ENCODE data around the gene APOBEC4. TPM values are rescaled to one million over a fixed set of nuclear protein-coding genes. Genes with fewer than 3 reads are reported as not detected.

The APOBEC4 gene
- total and polyA plus RNA-seq, 2 of the 13 experiments (the other 11 are each of a cell fraction or from before 2014, with no cell fraction given): not detected

- TF ChIP-seq, protein P1, sequence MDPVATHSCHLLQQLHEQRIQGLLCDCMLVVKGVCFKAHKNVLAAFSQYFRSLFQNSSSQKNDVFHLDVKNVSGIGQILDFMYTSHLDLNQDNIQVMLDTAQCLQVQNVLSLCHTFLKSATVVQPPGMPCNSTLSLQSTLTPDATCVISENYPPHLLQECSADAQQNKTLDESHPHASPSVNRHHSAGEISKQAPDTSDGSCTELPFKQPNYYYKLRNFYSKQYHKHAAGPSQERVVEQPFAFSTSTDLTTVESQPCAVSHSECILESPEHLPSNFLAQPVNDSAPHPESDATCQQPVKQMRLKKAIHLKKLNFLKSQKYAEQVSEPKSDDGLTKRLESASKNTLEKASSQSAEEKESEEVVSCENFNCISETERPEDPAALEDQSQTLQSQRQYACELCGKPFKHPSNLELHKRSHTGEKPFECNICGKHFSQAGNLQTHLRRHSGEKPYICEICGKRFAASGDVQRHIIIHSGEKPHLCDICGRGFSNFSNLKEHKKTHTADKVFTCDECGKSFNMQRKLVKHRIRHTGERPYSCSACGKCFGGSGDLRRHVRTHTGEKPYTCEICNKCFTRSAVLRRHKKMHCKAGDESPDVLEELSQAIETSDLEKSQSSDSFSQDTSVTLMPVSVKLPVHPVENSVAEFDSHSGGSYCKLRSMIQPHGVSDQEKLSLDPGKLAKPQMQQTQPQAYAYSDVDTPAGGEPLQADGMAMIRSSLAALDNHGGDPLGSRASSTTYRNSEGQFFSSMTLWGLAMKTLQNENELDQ (CRISPR knock-in tag; IDR thresholded peaks at IDR 0.05; ENCODE audit: borderline replicate concordance): no peak
- no peak for TF ChIP-seq FOXM1 (CRISPR knock-in tag; IDR thresholded peaks at IDR 0.05)
- TF ChIP-seq EEA1 (CRISPR knock-in tag; IDR thresholded peaks at IDR 0.05; ENCODE audit: borderline replicate concordance): no peak
- TF ChIP-seq ZNF44 (CRISPR knock-in tag; IDR thresholded peaks at IDR 0.05): no peak
- peak; percentile 98 for TF ChIP-seq GFI1 (CRISPR knock-in tag; IDR thresholded peaks at IDR 0.05; ENCODE audit: borderline replicate concordance)
- TF ChIP-seq MYC (CRISPR knock-in tag; IDR thresholded peaks at IDR 0.05; ENCODE audit: borderline replicate concordance): no peak
- TF ChIP-seq ZNF331 (CRISPR knock-in tag; IDR thresholded peaks at IDR 0.05): no peak
- no peak for TF ChIP-seq SOX6 (IDR thresholded peaks at IDR 0.05)
- peak; percentile 49; the same call in 1 of the 2 replicates for TF ChIP-seq SOX6 (CRISPR knock-in tag; IDR thresholded peaks at IDR 0.05)
- TF ChIP-seq SIX4 (CRISPR knock-in tag; IDR thresholded peaks at IDR 0.05): no peak
- TF ChIP-seq HNF4A (CRISPR knock-in tag; IDR thresholded peaks at IDR 0.05): peak; percentile 50
- TF ChIP-seq CHCHD3 (CRISPR knock-in tag; IDR thresholded peaks at IDR 0.05): no peak
- no peak for TF ChIP-seq E2F1 (CRISPR knock-in tag; IDR thresholded peaks at IDR 0.05)
- TF ChIP-seq ARID5B (CRISPR knock-in tag; IDR thresholded peaks at IDR 0.05): peak; percentile 50; the same call in 1 of the 2 replicates
- no peak for TF ChIP-seq EZH2 (conservative IDR thresholded peaks at IDR 0.05; ENCODE audit: low read depth, low read length)
- TF ChIP-seq ZBTB26 (CRISPR knock-in tag; IDR thresholded peaks at IDR 0.05; ENCODE audit: borderline replicate concordance): no peak
- TF ChIP-seq NPAS2 (CRISPR knock-in tag; IDR thresholded peaks at IDR 0.05; ENCODE audit: borderline replicate concordance): no peak
- TF ChIP-seq CHD4 (IDR thresholded peaks at IDR 0.05; ENCODE audit: borderline replicate concordance, low read length): no peak
- no peak for TF ChIP-seq ZNF138 (CRISPR knock-in tag; IDR thresholded peaks at IDR 0.05; ENCODE audit: low read depth)
- TF ChIP-seq, protein P2, sequence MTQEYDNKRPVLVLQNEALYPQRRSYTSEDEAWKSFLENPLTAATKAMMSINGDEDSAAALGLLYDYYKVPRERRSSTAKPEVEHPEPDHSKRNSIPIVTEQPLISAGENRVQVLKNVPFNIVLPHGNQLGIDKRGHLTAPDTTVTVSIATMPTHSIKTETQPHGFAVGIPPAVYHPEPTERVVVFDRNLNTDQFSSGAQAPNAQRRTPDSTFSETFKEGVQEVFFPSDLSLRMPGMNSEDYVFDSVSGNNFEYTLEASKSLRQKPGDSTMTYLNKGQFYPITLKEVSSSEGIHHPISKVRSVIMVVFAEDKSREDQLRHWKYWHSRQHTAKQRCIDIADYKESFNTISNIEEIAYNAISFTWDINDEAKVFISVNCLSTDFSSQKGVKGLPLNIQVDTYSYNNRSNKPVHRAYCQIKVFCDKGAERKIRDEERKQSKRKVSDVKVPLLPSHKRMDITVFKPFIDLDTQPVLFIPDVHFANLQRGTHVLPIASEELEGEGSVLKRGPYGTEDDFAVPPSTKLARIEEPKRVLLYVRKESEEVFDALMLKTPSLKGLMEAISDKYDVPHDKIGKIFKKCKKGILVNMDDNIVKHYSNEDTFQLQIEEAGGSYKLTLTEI (CRISPR knock-in tag; conservative IDR thresholded peaks at IDR 0.05): no peak
- TF ChIP-seq PHF21A (CRISPR knock-in tag; IDR thresholded peaks at IDR 0.05): peak; percentile 59; the same call in 1 of the 2 replicates
- TF ChIP-seq NFKBIZ (CRISPR knock-in tag; IDR thresholded peaks at IDR 0.05): no peak
Observed at GRCh38 chr1:183640193-183640592, 12.9 kb downstream of the APOBEC4 start (continued).
